Measurements from ENCODE around the gene PVRIG. TPM values are rescaled to one million over a fixed set of nuclear protein-coding genes. Genes with fewer than 3 reads are reported as not detected.
"Not testable (repeated sequence)": the region's sequence is repeated elsewhere in the genome, so short reads cannot be mapped to it uniquely, and the experiment has no call there.

The PVRIG gene
- polyA plus RNA-seq, 4 donors = 3.7 to 4.7 (median 4.4) TPM

DNA sequence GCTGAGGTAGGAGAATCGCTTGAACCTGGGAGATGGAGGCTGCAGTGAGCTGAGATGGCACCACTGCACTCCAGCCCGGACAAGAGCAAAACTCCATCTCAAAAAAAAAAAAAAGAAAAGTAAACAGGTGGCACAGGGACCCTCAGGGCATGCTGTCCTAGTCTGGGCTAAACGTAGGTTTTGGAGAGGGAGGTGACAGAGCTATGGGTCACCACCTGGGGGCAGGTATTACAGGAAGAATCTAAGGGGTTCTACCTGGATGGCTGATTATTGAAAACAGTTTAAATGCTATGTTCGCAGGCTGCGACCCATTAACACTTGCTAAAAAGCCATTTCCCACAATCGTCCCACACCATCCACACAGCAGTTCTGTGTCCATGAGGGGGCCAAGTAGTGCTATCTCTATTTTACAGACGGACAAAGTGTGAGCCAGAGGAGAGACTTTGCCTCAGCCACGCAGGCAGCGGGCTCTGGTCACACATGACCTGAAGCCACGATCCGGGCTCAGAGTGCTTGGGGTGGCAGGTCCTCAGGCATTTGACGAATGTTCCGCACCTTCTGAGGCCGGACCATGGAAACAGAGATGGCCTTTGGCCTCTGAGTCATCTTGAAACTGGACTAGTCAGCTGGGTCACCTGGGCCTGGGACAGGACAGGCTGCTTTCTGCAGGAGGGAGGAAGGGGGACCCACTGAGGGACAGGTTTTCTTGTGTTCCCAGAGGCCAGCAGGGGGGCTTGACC, 49.7 kb downstream of the PVRIG start:
- not testable (repeated sequence) for DNase-seq (ENCODE audit: low read depth in 4 of 4, low spot score in 3 of 4)

- not testable (repeated sequence) for DNase-seq (ENCODE audit: low read depth in 4 of 4, low spot score in 3 of 4)
Observed at GRCh38 chr7:100270046-100270918, 50.5 kb downstream of the PVRIG start.

Other genes starting within 250 kb of the PVRIG start
- 10 to 100 TPM; 47.6 to 77.5 (median 61.3) TPM for gene AZGP1, start 243.9 kb upstream of the PVRIG start, polyA plus RNA-seq (ENCODE audit: insufficient read length in 4 of 4)
- 10 to 100 TPM; 47.3 to 57.0 (median 50.4) TPM for gene ZKSCAN1, start 204.4 kb upstream of the PVRIG start, polyA plus RNA-seq (ENCODE audit: insufficient read length in 4 of 4)
- 10 to 100 TPM; 20.4 to 21.8 (median 21.5) TPM for gene ZSCAN21, start 170.2 kb upstream of the PVRIG start, polyA plus RNA-seq (ENCODE audit: insufficient read length in 4 of 4)
- gene ZNF3, start 138.2 kb upstream of the PVRIG start, polyA plus RNA-seq (ENCODE audit: insufficient read length in 4 of 4) = 10 to 100 TPM; 45.5 to 53.9 (median 53.3) TPM
- 100 to 1,000 TPM; 127 to 138 (median 134) TPM for gene COPS6, start 131.0 kb upstream of the PVRIG start, polyA plus RNA-seq (ENCODE audit: insufficient read length in 4 of 4)
- gene MCM7, start 118.6 kb upstream of the PVRIG start, polyA plus RNA-seq (ENCODE audit: insufficient read length in 4 of 4) = 100 to 1,000 TPM; 136 to 158 (median 148) TPM
- 10 to 100 TPM; 23.7 to 36.2 (median 31.5) TPM for gene AP4M1, start 118.3 kb upstream of the PVRIG start, polyA plus RNA-seq (ENCODE audit: insufficient read length in 4 of 4)
- gene TAF6, start 100.6 kb upstream of the PVRIG start, polyA plus RNA-seq (ENCODE audit: insufficient read length in 4 of 4) = 10 to 100 TPM; 53.9 to 64.5 (median 60.1) TPM
- 10 to 100 TPM; 35.7 to 49.0 (median 43.3) TPM for gene CNPY4, start 100.3 kb upstream of the PVRIG start, polyA plus RNA-seq (ENCODE audit: insufficient read length in 4 of 4)
- 1 to 10 TPM; 1.2 to 2.6 (median 1.5) TPM for gene MBLAC1, start 93.0 kb upstream of the PVRIG start, polyA plus RNA-seq (ENCODE audit: insufficient read length in 4 of 4)
- 100 to 1,000 TPM in 2 of 4 donors, 10 to 100 TPM in 2; 90.5 to 126 (median 97.4) TPM for gene LAMTOR4, start 71.0 kb upstream of the PVRIG start, polyA plus RNA-seq (ENCODE audit: insufficient read length in 4 of 4)
- 10 to 100 TPM; 20.2 to 24.5 (median 21.3) TPM for gene TRAPPC14, start 61.2 kb upstream of the PVRIG start, polyA plus RNA-seq (ENCODE audit: insufficient read length in 4 of 4)
- gene GAL3ST4, start 51.3 kb upstream of the PVRIG start, polyA plus RNA-seq (ENCODE audit: insufficient read length in 4 of 4) = 1 to 10 TPM; 5.7 to 7.1 (median 6.4) TPM
- 10 to 100 TPM in 1 of 4 donors, 1 to 10 TPM in 3; 8.7 to 14.5 (median 9.3) TPM for gene GPC2, start 42.6 kb upstream of the PVRIG start, polyA plus RNA-seq (ENCODE audit: insufficient read length in 4 of 4)
- 10 to 100 TPM; 11.7 to 16.6 (median 12.9) TPM for gene STAG3, start 42.0 kb upstream of the PVRIG start, polyA plus RNA-seq (ENCODE audit: insufficient read length in 4 of 4)
- gene SPDYE3, start 87.8 kb downstream of the PVRIG start, polyA plus RNA-seq (ENCODE audit: insufficient read length in 4 of 4) = 1 to 10 TPM; 6.9 to 7.8 (median 7.7) TPM
- 10 to 100 TPM; 24.8 to 38.3 (median 29.2) TPM for gene PILRB, start 138.2 kb downstream of the PVRIG start, polyA plus RNA-seq (ENCODE audit: insufficient read length in 4 of 4)
- 1 to 10 TPM; 4.2 to 5.2 (median 4.6) TPM for gene PILRA, start 153.5 kb downstream of the PVRIG start, polyA plus RNA-seq (ENCODE audit: insufficient read length in 4 of 4)
- gene ZCWPW1, start 208.8 kb downstream of the PVRIG start, polyA plus RNA-seq (ENCODE audit: insufficient read length in 4 of 4) = 1 to 10 TPM; 5.3 to 6.7 (median 5.6) TPM
- 10 to 100 TPM; 54.8 to 61.7 (median 56.9) TPM for gene MEPCE, start 209.9 kb downstream of the PVRIG start, polyA plus RNA-seq (ENCODE audit: insufficient read length in 4 of 4)
- 10 to 100 TPM; 14.9 to 25.0 (median 16.6) TPM for gene PPP1R35, start 216.5 kb downstream of the PVRIG start, polyA plus RNA-seq (ENCODE audit: insufficient read length in 4 of 4)
- gene SPACDR, start 244.3 kb downstream of the PVRIG start, polyA plus RNA-seq (ENCODE audit: insufficient read length in 4 of 4) = 1 to 10 TPM in 3 of 4 donors, under 1 TPM in 1; 0.94 to 1.5 (median 1.5) TPM